Jurkat, Clone E6-1 (cell line): ENCODE measurements around the gene ARHGEF12.

Experiments used
- DNase-seq: peaks from one replicate; pipeline ENCODE4 v3.0.0-alpha.2; 2011; ENCODE audit warnings: low read depth, low spot score
- H3K4me3 ChIP-seq: 2 replicates; pipeline ENCODE4 v1.5.1; 2011; ENCODE audit warnings: mild to moderate bottlenecking, low read length, control low read depth, moderate library complexity

ARHGEF12 gene

DNA sequence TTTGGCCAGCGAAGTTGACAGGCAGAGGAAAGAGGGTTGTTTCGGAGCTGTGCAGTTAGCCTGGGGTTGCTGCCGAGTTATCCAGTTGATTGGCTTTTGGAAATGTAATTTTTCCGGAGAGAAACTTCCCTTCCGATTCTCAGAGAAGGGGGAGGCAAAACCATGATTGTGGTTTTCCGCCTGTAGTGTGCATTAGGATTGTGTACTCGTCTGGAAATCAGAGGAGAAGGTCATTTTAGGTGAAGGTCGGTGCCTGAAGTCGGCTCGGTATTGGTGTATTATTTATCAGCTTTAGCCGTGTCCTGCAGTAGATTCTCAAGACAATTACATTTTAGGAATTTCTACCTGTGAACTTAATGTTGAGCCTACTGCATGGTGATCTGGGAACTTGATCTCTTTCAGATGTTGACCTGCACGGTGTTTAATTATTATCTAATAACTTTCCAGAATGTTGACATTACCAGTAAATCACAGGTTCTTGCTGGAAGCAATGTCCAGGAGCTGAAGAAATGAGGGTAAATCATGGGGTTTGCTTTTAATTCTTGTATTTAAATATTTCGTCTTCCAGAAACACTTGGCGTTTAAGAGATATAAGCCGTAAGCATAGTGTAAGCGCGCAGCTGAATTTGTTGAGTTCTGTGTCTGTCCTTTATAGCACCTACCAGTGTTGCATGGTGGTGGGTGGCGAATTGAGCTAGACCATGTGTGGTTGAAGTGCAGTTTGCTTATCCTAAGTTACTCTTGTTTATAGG is 1.3 kb downstream of the ARHGEF12 start:
- no peak for DNase-seq
- H3K4me3 ChIP-seq: peak overlapping the region; percentile 73

DNA sequence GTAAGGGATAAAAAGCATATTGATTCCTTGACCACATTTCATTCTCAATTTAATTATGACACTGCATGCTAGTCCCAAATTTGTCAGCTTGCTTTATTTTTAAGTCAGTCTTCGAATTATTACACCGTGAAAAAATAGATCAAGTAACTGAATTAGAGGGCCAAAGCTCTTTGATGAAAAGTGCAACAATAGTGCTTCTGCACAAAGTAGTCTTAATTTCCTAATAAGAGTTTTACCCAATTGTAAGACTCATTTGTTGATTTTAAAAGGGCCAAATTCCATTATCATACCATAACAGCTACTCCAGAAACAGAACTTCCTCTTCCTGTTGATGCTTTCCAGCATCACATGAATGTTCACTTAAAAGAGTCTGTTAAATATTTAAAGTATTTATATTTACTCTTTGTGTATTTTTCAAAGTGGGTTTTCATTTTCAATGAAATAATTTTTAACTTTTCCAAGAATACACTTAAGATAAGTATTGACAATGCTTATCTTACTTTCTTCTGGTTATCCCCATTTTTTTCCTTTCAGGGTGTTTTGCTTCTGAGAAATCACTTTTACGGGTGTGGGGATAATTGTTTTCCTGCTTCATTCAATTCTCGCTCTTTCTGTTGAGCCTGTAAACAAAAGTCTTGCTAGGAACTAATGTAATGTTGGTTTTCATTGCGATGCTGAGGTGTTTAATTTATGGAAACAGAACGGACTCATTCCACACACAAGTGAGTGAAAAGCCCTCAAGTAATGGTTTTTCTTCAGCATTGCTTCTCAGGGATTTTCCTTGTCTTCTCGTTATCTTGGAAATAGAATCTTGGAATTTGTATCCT is 2.1 kb downstream of the ARHGEF12 start:
- peak overlapping the region; percentile 0; the same call in 1 of the 2 replicates for H3K4me3 ChIP-seq
- no peak for DNase-seq

DNA sequence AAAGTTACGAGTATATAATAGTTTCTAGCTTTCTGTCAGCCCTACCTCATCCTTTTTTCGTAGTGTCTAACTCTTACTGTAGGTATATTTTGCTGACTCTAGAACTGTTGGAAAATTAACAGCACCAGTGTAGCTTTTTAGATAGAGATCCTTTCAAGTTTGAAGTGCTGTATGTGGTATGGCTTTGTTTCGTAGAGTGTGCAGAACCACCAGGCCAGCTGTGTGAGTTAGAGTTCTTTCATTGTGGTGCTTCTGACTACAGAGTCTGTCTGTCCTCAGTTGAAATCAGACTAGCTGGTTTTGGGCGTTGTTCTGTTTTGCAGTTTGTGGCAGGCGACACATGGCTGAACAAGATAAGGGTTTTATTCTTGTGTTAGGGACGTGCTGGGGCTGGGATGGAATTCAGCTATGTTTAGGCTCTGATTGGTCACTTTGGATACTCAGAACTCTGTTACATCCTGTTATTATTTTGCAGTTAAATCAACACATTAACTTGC is 3.2 kb downstream of the ARHGEF12 start:
- peak; percentile 96 for DNase-seq
- H3K4me3 ChIP-seq: peak overlapping the region; percentile 7; the same call in 1 of the 2 replicates

DNA sequence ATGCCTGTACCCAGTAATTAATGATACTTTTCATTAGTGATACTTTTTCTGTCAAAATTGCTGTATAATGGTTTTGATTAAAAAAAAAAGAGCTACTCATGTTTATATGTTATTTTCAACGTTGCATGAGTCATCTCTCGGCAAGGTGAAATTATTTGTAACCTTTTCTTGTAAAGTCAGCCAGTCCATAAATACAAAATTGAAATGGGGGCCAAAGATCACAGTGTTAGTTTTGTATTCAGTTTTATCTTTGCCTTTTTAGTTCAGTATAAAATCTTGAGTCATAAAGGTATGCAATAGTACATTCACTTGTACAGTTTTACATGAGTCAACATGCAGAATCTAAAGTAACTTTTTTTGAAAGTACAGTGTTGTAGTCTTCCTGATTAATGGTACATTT is 4.3 kb downstream of the ARHGEF12 start:
- no peak overlapping the region for H3K4me3 ChIP-seq
- DNase-seq: no peak

DNA sequence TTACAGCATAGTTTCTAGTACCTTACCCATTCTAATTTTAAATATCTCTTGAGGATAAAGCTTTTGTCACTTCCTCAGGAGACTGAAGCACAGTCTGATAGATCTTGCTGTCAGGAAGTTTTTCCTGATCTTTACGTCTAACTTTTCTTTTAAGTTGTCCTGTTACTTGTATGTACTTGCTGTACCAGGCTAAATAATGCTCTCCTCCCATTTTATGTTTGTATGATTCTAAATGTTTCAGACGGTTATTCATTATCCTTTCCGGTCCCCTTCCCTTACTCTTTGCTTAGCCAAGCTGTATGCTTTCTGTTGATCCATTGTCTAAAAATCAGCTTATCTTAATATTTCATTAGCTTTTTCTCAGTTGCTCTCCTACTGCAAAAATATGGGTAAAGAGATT is 6.0 kb downstream of the ARHGEF12 start:
- no peak for DNase-seq
- no peak overlapping the region for H3K4me3 ChIP-seq

DNA sequence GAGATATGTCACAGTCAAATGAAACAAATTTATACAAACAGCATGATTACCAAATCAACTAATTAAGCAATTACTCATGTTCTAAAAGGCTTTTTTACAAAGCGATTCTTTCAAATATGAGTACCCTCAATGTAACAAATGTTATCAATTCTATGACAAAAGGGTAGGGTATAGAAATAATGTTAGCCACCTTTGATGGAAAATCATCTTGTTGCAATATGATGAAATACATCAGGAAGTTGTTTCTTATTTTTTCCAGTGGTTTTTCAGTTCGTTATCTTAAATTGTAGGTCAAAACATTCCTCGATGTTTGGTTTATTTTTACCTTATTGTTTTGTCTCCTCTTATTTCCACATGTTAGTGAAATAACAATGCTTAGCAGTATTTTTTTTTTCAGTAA is 6.5 kb downstream of the ARHGEF12 start:
- no peak overlapping the region for H3K4me3 ChIP-seq
- no peak for DNase-seq

DNA sequence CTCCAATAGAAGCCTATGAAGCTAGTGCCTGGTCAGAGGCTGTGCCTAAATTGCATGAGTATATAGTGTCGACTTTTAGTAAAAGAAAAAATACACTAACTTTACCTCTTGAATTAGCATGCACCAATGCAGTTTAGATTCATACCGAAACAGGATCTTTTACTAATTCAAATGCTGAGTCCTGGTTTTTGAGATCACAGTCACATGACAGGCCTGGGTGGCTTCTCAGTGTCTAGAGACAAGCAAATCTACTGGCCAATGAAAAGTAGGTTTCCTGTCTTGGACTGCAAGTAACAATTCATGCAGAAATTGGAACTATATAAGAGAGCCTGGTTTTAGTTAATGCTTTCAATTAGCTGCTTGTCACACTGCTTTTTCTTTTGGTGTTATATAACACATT is 7.2 kb downstream of the ARHGEF12 start:
- DNase-seq: no peak
- no peak overlapping the region for H3K4me3 ChIP-seq

DNA sequence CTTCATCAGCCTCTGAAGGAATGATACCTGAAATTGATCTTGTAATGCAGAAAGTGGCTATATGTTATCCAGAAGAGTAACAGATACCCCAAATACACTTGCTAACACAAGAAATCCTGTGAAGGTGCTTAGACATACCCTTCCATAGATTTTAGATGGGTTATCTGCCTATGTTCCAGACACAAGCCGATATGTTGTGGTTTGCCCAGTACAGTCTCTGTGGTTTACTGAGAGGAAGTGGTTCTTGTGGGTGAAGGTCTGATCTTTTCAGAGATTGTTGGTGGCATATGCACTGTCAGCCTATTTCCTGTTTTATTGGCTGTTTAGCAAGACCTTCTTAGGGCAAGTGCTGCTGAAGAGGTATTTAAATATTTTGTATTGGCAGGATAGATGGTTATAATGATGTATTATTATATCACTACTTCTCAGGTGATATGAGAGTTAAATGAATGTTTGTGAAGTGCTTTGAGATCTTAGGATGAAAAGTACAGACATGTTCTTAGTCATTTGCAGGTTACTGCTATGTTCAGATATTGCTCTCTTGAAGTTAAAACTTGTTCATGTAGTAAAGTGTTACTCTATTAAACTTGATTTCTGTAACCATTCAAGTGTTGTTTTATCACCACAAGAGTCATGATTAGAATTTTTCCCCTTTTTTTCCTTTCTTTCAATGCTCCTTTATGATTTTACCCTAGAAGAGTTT is 8.2 kb downstream of the ARHGEF12 start:
- DNase-seq: peak; percentile 99
- H3K4me3 ChIP-seq: no peak overlapping the region

DNA sequence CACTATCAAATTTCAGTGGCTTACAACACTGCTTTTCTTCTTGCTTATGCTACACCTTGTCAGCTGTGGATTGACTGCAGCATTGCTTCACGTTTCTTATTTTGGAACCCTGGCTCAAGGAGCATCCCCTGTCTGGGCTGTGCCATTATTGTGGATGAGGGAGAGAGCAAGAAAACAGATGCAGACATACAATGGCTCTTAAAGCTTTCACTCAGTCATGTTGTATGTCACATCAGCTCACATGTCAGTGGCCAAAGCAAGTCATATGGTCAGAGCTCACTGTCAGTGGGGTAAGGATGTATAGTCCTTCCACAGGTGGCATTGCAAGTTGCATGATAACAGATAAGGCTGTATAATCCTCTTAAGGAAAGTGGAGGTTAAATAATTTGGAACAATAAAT is 10.0 kb downstream of the ARHGEF12 start:
- DNase-seq: no peak

DNA sequence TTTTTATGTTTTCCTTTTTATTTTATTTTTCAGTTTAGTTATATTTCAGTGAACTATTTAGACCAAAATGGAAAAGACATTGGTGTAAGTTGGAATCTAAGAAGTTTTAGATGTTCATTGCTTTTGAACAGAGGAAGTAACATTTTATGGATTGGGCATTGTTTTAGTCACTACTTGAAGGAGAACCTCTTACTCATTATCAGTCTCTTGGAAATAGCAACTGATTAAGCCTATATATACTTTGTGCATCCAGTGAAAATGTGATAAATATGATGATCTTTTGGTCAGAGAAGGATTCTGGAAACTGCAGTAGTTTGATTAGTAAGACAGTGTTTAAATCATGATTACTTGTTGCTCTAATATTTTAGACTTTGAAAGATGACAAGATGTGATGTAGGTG is 14.4 kb downstream of the ARHGEF12 start:
- H3K4me3 ChIP-seq: no peak overlapping the region
- no peak for DNase-seq

More for the DNA sequence above, 10.0 kb downstream of the ARHGEF12 start:
- no peak overlapping the region for H3K4me3 ChIP-seq

DNA sequence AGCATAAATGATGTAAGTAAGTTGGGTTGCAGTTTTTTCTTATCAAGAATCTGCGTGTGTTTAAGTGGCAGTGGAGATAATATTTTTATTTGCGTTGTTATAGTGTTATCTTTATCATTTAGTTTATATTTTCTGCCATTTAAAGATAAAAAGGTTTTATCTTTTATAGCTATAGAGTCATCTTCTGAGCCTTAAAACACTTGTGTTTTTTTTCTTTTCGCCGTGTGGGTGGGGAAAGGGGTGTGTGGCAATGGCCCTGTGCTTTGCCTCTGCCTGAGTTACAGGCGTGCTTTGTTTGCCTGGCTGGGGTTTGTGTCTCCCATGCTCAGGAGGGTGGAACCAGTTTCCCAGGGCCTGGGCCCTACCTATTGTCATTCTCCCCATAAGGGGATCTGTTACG is 16.2 kb downstream of the ARHGEF12 start:
- H3K4me3 ChIP-seq: no peak overlapping the region
- DNase-seq: no peak

DNA sequence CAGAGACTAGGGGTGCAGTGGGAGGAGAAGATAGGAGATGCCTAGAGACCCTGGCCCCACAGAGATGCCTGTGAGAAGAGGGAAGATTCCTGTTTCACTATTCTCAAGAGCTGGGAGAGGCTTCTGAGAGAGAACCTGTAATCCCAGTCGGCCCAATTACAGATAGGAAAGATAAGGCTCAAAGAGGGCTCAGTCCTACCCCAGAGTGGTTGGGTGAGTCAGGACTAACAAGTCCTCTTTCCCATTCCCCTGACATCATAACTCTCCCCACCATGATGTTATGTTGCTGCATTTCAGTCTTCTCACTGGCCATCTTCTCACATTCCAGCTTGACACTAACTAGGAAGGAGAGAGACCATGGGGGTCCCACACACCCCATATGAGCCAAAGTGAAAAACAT is 17.9 kb downstream of the ARHGEF12 start:
- H3K4me3 ChIP-seq: no peak overlapping the region
- DNase-seq: no peak

DNA sequence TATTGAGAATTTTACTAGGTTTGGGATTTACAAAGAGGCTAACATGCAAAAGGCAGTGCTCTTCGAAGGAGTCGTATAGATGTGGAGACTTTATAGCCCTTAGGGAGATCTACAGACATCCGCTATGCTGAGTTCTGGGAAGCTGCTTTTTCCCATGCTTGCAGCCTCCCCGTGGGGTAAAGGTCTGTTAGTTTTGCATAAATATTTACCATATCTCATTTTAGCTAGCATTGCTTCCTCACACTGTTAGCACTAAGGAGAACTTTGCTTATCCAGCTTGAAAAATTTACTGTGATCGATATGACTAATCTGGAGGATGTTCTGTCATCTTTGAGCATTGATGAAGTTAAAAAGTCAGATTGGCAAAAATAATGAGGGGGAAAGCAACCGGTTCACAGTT is 18.6 kb downstream of the ARHGEF12 start:
- H3K4me3 ChIP-seq: no peak overlapping the region
- no peak for DNase-seq

DNA sequence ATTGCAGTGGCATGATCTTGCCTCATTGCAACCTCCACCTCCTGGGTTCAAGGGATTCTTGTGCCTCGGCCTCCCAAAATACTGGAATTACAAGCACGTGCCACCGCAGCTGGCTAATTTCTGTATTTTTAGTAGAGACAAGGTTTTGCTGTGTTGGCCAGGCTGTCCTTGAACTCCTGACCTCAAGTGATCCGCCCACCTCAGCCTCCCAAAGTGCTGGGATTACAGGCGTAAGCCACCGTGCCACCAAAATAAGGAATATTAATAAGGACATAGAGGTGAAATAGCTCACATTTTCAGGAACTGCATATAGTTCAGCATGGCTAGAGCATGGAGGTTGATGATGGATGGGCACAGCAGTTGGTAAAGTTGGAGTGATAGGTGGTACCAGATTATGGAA is 21.4 kb downstream of the ARHGEF12 start:
- H3K4me3 ChIP-seq: no peak overlapping the region
- DNase-seq: no peak

DNA sequence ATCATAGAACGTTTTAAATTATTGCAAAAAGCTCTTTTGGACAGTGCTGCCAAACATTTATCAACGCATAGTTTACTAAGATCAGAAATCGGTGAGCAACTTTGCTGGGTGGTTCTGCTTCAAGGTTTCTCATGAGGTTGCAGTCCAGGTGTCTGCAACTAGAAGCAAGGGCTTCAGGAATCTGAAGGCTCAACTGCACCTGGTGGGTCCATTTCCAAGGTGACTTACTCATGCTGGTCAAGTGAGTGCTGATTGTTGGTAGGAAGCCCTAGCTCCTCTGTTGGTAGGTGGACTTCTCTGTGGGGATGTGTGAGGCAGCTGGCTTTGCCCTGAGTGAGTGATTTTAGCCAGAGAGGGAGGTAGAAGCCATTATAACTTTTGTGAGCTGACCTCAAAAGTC is 22.5 kb downstream of the ARHGEF12 start:
- no peak overlapping the region for H3K4me3 ChIP-seq
- DNase-seq: no peak

DNA sequence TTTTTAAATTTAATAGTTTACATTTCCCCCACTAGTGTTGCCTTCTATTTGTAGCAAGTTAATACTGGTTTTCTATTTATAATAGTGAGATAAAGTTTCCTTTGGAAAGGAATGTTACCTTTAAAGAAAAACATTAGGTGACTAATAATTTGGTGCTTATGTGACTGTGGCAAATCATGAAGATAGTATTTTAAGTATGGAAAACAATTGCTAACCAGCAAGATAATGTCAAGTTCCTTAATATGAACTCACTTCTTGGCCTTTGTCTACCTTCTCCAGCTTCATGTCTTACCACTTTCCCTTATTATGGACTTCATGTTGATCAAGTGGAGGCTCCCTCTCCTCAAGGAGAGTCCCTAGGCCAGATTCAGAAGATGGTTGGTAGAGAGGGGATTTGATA is 27.2 kb downstream of the ARHGEF12 start:
- no peak for DNase-seq
- no peak overlapping the region for H3K4me3 ChIP-seq

DNA sequence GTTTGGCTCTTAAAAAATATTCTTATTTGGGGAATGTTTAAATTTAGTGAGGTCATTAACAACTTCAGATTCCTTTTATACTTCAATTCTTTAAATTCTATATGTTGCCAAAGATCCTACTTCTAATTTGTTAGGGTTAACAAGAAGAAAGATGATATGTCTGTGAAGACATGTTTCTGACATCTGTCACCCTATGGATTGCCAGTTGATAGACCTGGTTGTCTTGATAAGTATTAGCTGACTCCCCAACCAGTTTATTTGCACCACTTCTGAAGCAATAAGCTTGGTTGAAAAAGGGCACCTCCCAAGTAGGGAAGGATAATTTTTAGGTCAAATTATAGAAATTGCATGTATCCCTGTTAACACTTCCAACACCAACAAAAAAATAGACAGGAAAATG is 29.3 kb downstream of the ARHGEF12 start:
- no peak for DNase-seq
- H3K4me3 ChIP-seq: no peak overlapping the region

DNA sequence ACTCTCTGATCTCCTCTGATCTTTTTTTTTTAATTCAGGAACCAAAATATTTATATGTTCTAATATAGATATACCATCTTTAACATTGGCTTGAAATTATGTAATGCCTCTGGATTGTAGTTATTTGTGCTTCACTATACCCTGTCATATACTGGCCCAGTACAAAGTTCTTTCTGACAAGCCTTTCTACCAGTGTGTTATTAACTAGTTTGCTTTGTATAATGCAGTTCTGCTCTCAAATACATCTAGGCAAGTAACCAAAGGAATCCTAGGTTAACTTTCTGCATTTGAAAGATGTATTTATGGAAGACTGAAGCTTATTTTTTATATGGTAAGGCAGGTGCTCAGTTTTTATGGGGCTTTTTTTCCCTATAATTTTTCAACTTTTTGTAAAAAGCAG is 36.1 kb downstream of the ARHGEF12 start:
- DNase-seq: no peak
- no peak overlapping the region for H3K4me3 ChIP-seq

DNA sequence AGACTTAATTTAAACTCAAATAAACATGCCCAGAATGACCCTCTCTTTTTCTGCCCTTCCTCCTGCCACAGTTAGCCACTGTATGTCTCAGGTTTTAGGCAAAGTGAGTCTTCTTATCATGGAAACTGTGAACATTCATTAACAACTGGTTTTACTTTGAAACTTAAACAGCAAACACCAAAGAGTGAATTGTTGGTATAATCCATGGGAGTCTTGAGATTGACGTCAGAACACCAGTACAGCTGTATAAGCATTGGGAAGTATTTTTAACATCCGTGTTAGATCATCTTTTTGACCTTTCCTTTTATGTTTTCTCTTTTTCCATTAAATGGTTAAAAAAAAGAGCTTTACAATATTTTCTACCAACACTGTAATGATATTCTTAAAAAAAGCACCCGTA is 38.9 kb downstream of the ARHGEF12 start:
- DNase-seq: no peak
- H3K4me3 ChIP-seq: no peak overlapping the region
